ENCODE results near the gene TCF7. TPM values are rescaled to one million over a fixed set of nuclear protein-coding genes. Genes with fewer than 3 reads are reported as not detected.

Gene TCF7
- total RNA-seq, 1 experiment from 2014 or later, result 13.0 TPM

- BruUV-seq (replicated peaks), result no TSS peak
- peaks cover 8% of the 10 kb centered on the region; the same call in 1 of the 2 replicates for H3F3A ChIP-seq (ENCODE audit: insufficient read depth, low read depth)
- no peaks in the 10 kb centered on the region for H3K9me3 ChIP-seq (ENCODE audit: insufficient read depth, low read depth)
- ChIA-PET CTCF (interaction anchor here (0.6 to 2.3 kb wide), 2 partner anchors 39 to 1113 kb away, joined by 3 to 8 read pairs; no protein-coding TSS in a partner anchor), POLR2A (ENCODE audit: unreplicated experiment) (interaction anchor here (0.9 kb wide), 1 partner anchor 12 kb away, joined by 8 read pairs; no protein-coding TSS in a partner anchor)
- no peak overlapping the region for H3K27ac ChIP-seq
- H4K20me1 ChIP-seq (ENCODE audit: insufficient read depth), result no peaks in the 10 kb centered on the region
- H3K79me2 ChIP-seq (ENCODE audit: low read depth), result no peaks in the 10 kb centered on the region
- H2AFZ ChIP-seq, result no peak overlapping the region
- H3K9me2 ChIP-seq (ENCODE audit: insufficient read depth), result no peaks in the 10 kb centered on the region
- intact Hi-C loops (cut with micrococcal nuclease; ENCODE audit: unreplicated experiment), result loop anchor here (2.0 kb wide), 1 partner anchor 39 kb away; no protein-coding TSS in a partner anchor
- H3K36me3 ChIP-seq (ENCODE audit: low read depth), result no peaks in the 10 kb centered on the region
- no peak for TF ChIP-seq EZH2 (IDR thresholded peaks at IDR 0.05; ENCODE audit: low read depth)
- TF ChIP-seq, protein P1, sequence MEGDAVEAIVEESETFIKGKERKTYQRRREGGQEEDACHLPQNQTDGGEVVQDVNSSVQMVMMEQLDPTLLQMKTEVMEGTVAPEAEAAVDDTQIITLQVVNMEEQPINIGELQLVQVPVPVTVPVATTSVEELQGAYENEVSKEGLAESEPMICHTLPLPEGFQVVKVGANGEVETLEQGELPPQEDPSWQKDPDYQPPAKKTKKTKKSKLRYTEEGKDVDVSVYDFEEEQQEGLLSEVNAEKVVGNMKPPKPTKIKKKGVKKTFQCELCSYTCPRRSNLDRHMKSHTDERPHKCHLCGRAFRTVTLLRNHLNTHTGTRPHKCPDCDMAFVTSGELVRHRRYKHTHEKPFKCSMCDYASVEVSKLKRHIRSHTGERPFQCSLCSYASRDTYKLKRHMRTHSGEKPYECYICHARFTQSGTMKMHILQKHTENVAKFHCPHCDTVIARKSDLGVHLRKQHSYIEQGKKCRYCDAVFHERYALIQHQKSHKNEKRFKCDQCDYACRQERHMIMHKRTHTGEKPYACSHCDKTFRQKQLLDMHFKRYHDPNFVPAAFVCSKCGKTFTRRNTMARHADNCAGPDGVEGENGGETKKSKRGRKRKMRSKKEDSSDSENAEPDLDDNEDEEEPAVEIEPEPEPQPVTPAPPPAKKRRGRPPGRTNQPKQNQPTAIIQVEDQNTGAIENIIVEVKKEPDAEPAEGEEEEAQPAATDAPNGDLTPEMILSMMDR (conservative IDR thresholded peaks at IDR 0.05), result peak; percentile 82
- no peak overlapping the region for H3K4me2 ChIP-seq
- H3K4me1 ChIP-seq (replicated peaks; ENCODE audit: insufficient read depth), result peaks cover 18% of the 10 kb centered on the region
- H3K27me3 ChIP-seq (ENCODE audit: insufficient read depth, low read depth), result no peaks in the 10 kb centered on the region
- no peak overlapping the region for H3K4me3 ChIP-seq
- peak in 1 of 2 experiments; percentile 54 for DNase-seq
These were observed 12.6 kb upstream of the TCF7 start for GRCh38 chr5:134101686-134102439.

DNA sequence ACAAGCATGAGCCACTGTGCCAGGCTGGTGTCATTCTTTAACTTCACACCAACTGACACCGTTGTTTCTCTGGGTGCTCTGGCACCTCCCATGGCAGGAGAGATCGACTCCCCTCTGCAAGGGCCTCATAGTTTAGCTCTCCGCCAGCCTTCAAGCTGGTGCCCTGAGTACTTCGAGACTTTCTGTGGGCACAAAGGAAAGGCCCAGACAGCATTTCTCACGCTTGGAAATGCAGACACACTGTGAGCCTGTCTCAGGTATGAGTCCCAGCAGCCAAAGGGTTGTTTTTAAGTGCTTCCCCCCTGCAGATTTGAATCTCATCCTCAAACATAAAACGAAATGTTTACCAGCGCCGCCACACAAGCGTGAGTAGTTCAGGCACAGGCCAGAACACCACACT lies 11.1 kb upstream of the TCF7 start:
- DNase-seq, result no peak
- H3K4me1 ChIP-seq (replicated peaks; ENCODE audit: insufficient read depth), result peaks cover 17% of the 10 kb centered on the region
- no peaks in the 10 kb centered on the region for H4K20me1 ChIP-seq (ENCODE audit: insufficient read depth)
- H3K4me2 ChIP-seq, result no peak overlapping the region
- H3F3A ChIP-seq (ENCODE audit: insufficient read depth, low read depth), result peaks cover 8% of the 10 kb centered on the region; the same call in 1 of the 2 replicates
- BruUV-seq (replicated peaks), result no TSS peak
- no peak overlapping the region for H3K27ac ChIP-seq
- H2AFZ ChIP-seq, result no peak overlapping the region
- no peak for TF ChIP-seq EZH2 (IDR thresholded peaks at IDR 0.05; ENCODE audit: low read depth)
- TF ChIP-seq, protein P1 (conservative IDR thresholded peaks at IDR 0.05), result no peak
- H3K9me3 ChIP-seq (ENCODE audit: insufficient read depth, low read depth), result no peaks in the 10 kb centered on the region
- no peak overlapping the region for H3K4me3 ChIP-seq
- CTCF ChIA-PET, result no interaction called here
- no peaks in the 10 kb centered on the region for H3K79me2 ChIP-seq (ENCODE audit: low read depth)
- no peaks in the 10 kb centered on the region for H3K27me3 ChIP-seq (ENCODE audit: insufficient read depth, low read depth)
- intact Hi-C loops (cut with micrococcal nuclease; ENCODE audit: unreplicated experiment), result loop anchor here (2.0 kb wide), 1 partner anchor 37 kb away; no protein-coding TSS in a partner anchor
- H3K9me2 ChIP-seq (ENCODE audit: insufficient read depth), result no peaks in the 10 kb centered on the region
- POLR2A ChIA-PET (ENCODE audit: unreplicated experiment), result no interaction called here
- H3K36me3 ChIP-seq (ENCODE audit: low read depth), result no peaks in the 10 kb centered on the region

DNA sequence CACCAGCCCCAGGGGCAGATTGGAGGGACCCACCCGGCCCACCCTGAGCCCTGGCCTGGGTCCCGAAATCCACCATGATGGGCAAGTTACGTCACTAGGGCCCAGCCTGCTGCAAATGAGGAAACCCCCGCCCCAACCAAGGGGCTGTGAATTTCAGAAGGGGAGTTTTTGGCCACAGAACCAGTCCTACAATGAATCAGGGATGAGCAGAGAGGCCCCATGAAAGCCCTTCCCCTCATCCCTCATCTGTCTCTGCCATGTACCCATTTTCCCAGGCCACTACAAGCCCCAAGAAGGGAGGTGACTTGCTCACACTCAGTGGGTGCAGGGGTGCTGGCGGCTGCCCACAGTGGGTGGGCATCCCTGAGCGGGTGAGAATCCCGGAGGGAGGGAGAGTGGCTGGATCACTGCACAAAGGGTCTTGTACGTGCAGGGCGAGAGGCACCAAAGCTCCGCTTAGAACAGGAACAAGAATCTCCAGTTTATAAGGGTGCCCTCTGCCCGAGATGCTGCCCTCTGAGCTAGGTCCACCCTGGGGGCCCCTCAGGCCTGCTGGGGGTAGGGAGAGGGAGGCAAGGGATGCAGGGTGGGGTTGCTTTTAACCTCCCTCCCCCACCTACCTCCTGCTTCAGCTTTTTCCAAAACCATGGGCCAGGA lies 10.4 kb upstream of the TCF7 start:
- Histone ChIP-seq H3K9me3 (ENCODE audit: insufficient read depth, low read depth) (no peaks in the 10 kb centered on the region), H3K4me2 (no peak overlapping the region), H3K27ac (no peak overlapping the region), H3K27me3 (ENCODE audit: insufficient read depth, low read depth) (no peaks in the 10 kb centered on the region), H3K36me3 (ENCODE audit: low read depth) (no peaks in the 10 kb centered on the region), H4K20me1 (ENCODE audit: insufficient read depth) (no peaks in the 10 kb centered on the region), H3K4me3 (no peak overlapping the region), H3F3A (ENCODE audit: insufficient read depth, low read depth) (peaks cover 8% of the 10 kb centered on the region; the same call in 1 of the 2 replicates), H3K9me2 (ENCODE audit: insufficient read depth) (no peaks in the 10 kb centered on the region), H2AFZ (no peak overlapping the region), H3K4me1 (replicated peaks; ENCODE audit: insufficient read depth) (peaks cover 10% of the 10 kb centered on the region), H3K79me2 (ENCODE audit: low read depth) (no peaks in the 10 kb centered on the region)
- DNase-seq, result no peak
- TF ChIP-seq EZH2 (IDR thresholded peaks at IDR 0.05; ENCODE audit: low read depth), result no peak
- TF ChIP-seq, protein P1 (conservative IDR thresholded peaks at IDR 0.05), result no peak
- no TSS peak for BruUV-seq (replicated peaks)
- intact Hi-C loops (cut with micrococcal nuclease; ENCODE audit: unreplicated experiment), result loop anchor here (2.0 kb wide), 1 partner anchor 37 kb away; no protein-coding TSS in a partner anchor
- ChIA-PET POLR2A (ENCODE audit: unreplicated experiment) (no interaction called here), CTCF (no interaction called here)

All from PC-9 (cell line).